SU-DHL-6 (cell line): ENCODE measurements around the gene DPM1.

Source experiments
- H2AFZ ChIP-seq: fragments of 200-600 bp; sonication (generic); 2 replicates; pipeline ENCODE4 v1.6.1; 2014; ENCODE audit warnings: low read depth, mild to moderate bottlenecking, moderate library complexity, mixed read lengths, antibody characterized with exemption, low read length; ENCODE audit not compliant: severe bottlenecking
- H3F3A ChIP-seq: fragments of 200-600 bp; shearing (Covaris generic); 2 replicates; pipeline ENCODE4 v1.6.0; 2016; ENCODE audit warnings: antibody characterized with exemption, mild to moderate bottlenecking; ENCODE audit not compliant: insufficient read depth
- H3K27ac ChIP-seq: fragments of 200-600 bp; sonication (generic); 2 replicates; pipeline ENCODE4 v1.5.1; 2016; ENCODE audit warnings: low read depth, mild to moderate bottlenecking, low read length, moderate library complexity, mixed read lengths
- H3K27me3 ChIP-seq: fragments of 200-600 bp; sonication (generic), shearing (Covaris generic); 2 replicates; pipeline ENCODE4 v1.6.0; 2014; ENCODE audit warnings: mild to moderate bottlenecking, low read length
- H3K36me3 ChIP-seq: fragments of 200-600 bp; sonication (generic); 2 replicates; pipeline ENCODE4 v1.6.1; 2014; ENCODE audit warnings: mild to moderate bottlenecking, low read length, mixed read lengths
- H3K4me2 ChIP-seq: fragments of 300-600, 200-600 bp; shearing (Covaris generic), sonication (generic); 2 replicates; pipeline ENCODE4 v1.6.0; 2014; ENCODE audit warnings: low read length, low read depth, mild to moderate bottlenecking; ENCODE audit not compliant: poor library complexity, severe bottlenecking
- H3K4me3 ChIP-seq: fragments of 200-600 bp; sonication (generic); 2 replicates; pipeline ENCODE4 v1.5.1; 2014; ENCODE audit warnings: antibody characterized with exemption, low read length, mild to moderate bottlenecking, mixed read lengths; ENCODE audit not compliant: insufficient read depth, poor library complexity, severe bottlenecking
- H3K79me2 ChIP-seq: fragments of 200-600 bp; sonication (generic); 2 replicates; pipeline ENCODE4 v1.6.1; 2014; ENCODE audit warnings: mild to moderate bottlenecking, low read length, moderate library complexity; ENCODE audit not compliant: insufficient read depth
- H3K9ac ChIP-seq: fragments of 200-600 bp; sonication (generic); 2 replicates; pipeline ENCODE4 v1.7.0; 2014; ENCODE audit warnings: mild to moderate bottlenecking, low read length
- H3K9me2 ChIP-seq: fragments of 200-600 bp; sonication (generic); replicated peaks from 2 replicates; pipeline ENCODE4 v1.6.1; 2014; ENCODE audit warnings: low read length; ENCODE audit not compliant: insufficient read depth
- H3K9me3 ChIP-seq: fragments of 200-600 bp; sonication (generic); 2 replicates; pipeline ENCODE4 v1.6.1; 2014; ENCODE audit warnings: low read length, mixed read lengths; ENCODE audit not compliant: insufficient read depth
- H4K20me1 ChIP-seq: fragments of 200-600 bp; sonication (generic); 2 replicates; pipeline ENCODE4 v1.6.1; 2014; ENCODE audit warnings: low read depth, mild to moderate bottlenecking, antibody characterized with exemption, low read length, moderate library complexity, mixed read lengths
- EZH2phosphoT487 ChIP-seq: fragments of 200-600 bp; sonication (generic), shearing (Covaris generic); conservative IDR thresholded peaks from 2 replicates; pipeline ENCODE4 v1.6.1; 2018; ENCODE audit warnings: mild to moderate bottlenecking, antibody characterized with exemption, low read length, moderate library complexity, mixed read lengths
- TF ChIP-seq, protein P1 (sequence below): fragments of 200-600 bp; sonication (generic); IDR thresholded peaks from one replicate; pipeline ENCODE4 v1.5.1; 2017; ENCODE audit warnings: antibody characterized with exemption, mild to moderate bottlenecking, low read length, moderate library complexity; ENCODE audit not compliant: insufficient read depth, poor library complexity, severe bottlenecking

Gene DPM1

DNA sequence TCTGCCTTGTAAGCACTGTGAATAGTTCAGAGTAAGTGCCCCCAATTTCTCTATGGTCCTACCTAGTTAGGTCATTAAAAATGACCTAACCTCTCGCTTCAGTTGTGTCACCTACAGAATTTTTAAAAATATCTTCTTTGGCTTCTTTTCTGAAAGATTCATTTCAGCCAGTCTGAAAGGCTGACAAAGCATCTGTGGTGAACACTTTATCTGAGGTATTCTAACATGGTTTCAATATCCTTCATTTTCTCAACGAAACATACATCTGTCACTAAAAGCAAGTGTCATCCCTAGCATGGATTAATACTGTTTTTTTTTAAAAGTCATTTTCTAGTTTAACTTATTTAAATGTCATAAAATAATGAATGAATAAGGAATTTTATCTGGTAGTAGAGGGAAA is 5.1 kb downstream of the DPM1 start:
- no peak overlapping the region for H2AFZ ChIP-seq
- peaks cover 61% of the 10 kb centered on the region for H3K79me2 ChIP-seq
- TF ChIP-seq, protein P1, sequence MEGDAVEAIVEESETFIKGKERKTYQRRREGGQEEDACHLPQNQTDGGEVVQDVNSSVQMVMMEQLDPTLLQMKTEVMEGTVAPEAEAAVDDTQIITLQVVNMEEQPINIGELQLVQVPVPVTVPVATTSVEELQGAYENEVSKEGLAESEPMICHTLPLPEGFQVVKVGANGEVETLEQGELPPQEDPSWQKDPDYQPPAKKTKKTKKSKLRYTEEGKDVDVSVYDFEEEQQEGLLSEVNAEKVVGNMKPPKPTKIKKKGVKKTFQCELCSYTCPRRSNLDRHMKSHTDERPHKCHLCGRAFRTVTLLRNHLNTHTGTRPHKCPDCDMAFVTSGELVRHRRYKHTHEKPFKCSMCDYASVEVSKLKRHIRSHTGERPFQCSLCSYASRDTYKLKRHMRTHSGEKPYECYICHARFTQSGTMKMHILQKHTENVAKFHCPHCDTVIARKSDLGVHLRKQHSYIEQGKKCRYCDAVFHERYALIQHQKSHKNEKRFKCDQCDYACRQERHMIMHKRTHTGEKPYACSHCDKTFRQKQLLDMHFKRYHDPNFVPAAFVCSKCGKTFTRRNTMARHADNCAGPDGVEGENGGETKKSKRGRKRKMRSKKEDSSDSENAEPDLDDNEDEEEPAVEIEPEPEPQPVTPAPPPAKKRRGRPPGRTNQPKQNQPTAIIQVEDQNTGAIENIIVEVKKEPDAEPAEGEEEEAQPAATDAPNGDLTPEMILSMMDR = no peak
- TF ChIP-seq EZH2phosphoT487 = no peak
- H3K27ac ChIP-seq = no peak overlapping the region
- H3K4me3 ChIP-seq = no peak overlapping the region
- no peak overlapping the region for H3K4me2 ChIP-seq
- no peaks in the 10 kb centered on the region for H3K27me3 ChIP-seq
- H3K9ac ChIP-seq = no peak overlapping the region
- H3K9me3 ChIP-seq = no peaks in the 10 kb centered on the region
- H3K36me3 ChIP-seq = peaks cover 43% of the 10 kb centered on the region
- no peaks in the 10 kb centered on the region for H3K9me2 ChIP-seq
- peaks cover 27% of the 10 kb centered on the region for H4K20me1 ChIP-seq
- H3F3A ChIP-seq = no peaks in the 10 kb centered on the region

DNA sequence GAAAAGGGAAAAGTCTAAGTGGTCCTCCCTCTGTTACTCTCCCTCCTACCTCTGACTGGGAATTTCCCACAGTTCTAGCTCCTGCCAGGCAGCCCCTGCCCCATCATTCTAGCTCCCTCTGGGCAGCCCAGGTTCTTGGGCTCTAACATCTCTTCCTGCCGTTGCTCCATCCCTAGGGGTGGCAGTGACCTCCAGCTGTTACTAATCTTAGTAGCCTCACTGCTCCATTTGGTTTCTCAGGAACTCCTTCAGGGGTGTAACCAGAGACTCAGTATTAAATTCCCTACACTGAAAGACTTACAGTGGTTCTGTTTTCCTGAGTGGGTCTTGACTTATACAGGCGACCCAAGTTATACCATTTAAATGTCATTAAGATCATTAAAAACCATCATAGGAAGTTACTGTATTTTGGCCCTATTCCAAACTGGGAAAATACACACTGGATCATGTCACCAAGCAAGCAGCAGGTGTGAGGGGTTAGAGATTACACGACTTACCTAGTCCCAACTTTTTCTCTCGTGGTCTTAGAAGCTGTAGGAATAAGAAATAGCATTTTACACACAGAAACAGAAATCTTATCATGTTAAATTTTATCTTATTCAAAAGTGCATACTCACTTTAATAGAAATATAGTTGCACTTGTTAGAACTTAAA is 10.1 kb downstream of the DPM1 start:
- Histone ChIP-seq H3F3A (no peaks in the 10 kb centered on the region), H3K9me2 (no peaks in the 10 kb centered on the region), H3K4me3 (no peak overlapping the region), H3K27me3 (no peaks in the 10 kb centered on the region), H3K27ac (no peak overlapping the region), H2AFZ (no peak overlapping the region), H3K9ac (no peak overlapping the region), H4K20me1 (no peaks in the 10 kb centered on the region), H3K79me2 (peaks cover 13% of the 10 kb centered on the region; the same call in 1 of the 2 replicates), H3K9me3 (no peaks in the 10 kb centered on the region), H3K4me2 (no peak overlapping the region), H3K36me3 (peaks cover 37% of the 10 kb centered on the region; the same call in 1 of the 2 replicates)
- no peak for TF ChIP-seq EZH2phosphoT487
- TF ChIP-seq, protein P1 = no peak

DNA sequence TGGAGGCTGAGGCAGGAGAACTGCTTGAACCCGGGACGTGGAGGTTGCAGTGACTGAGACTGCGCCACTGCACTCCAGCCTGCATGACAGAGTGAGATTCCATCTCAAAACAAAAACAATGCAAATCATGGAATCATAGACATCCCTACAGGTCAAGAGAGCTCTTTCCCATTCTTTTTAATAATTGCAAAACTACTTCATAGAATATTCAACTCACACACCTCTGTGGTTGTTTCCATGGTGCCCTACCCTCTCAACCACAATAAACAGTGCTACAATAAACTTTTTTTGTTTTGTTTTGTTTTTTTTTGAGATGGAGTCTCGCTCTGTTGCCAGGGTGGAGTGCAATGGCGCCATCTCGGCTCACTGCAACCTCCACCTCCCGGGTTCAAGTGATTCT is 15.3 kb downstream of the DPM1 start:
- no peaks in the 10 kb centered on the region for H3K27me3 ChIP-seq
- H3K9me2 ChIP-seq = no peaks in the 10 kb centered on the region
- H3K9me3 ChIP-seq = no peaks in the 10 kb centered on the region
- H3F3A ChIP-seq = peaks cover under 1% of the 10 kb centered on the region; the same call in 1 of the 2 replicates
- no peak overlapping the region for H2AFZ ChIP-seq
- no peak overlapping the region for H3K4me3 ChIP-seq
- H3K27ac ChIP-seq = no peak overlapping the region
- no peak for TF ChIP-seq EZH2phosphoT487
- TF ChIP-seq, protein P1 = no peak
- H3K4me2 ChIP-seq = no peak overlapping the region
- peaks cover 31% of the 10 kb centered on the region for H3K36me3 ChIP-seq
- no peaks in the 10 kb centered on the region for H4K20me1 ChIP-seq
- no peak overlapping the region for H3K9ac ChIP-seq
- H3K79me2 ChIP-seq = no peaks in the 10 kb centered on the region
